ENCODE data around the gene ANXA6. TPM values are rescaled to one million over a fixed set of nuclear protein-coding genes. Genes with fewer than 3 reads are reported as not detected.
A peak's percentile ranks its signal among the peaks of the same experiment; 100 is the strongest.

The ANXA6 gene
- polyA plus RNA-seq, 3 donors: 60.6 to 124 (median 93.5) TPM

DNA sequence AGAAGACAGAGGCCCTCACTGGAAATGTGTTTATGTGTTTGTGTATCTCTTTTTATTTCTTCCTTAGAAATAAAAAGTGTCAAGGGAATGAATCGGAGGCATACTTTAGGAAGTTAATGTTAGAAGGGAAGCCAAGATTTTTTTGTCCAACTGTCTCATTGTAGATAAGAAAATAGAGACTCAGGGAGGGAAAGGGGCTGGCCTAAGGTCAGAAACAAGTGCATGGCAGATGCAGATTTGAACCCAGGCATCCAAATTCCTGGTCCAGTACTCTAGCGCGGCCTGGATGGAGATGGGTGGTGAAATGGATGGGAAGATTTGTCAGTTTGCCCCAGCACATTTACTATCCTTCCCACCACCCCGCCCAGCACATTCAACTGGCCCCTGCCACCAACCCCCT is 56.9 kb downstream of the ANXA6 start:
- no peak overlapping the region for H3K4me3 Mint-ChIP-seq
- Histone ChIP-seq H3K27ac (ENCODE audit: low read depth in 1 of 2, low read length in 2 of 2) (no peak overlapping the region), H3K4me2 (replicated peaks; ENCODE audit: extremely low read depth, low read length, poor library complexity, severe bottlenecking) (no peak overlapping the region), H2AFZ (ENCODE audit: insufficient read depth, low read depth, low read length, poor library complexity, severe bottlenecking) (no peak overlapping the region), H3K9ac (ENCODE audit: insufficient read depth, low read length, poor library complexity, severe bottlenecking) (no peak overlapping the region), H3K79me2 (ENCODE audit: insufficient read depth, low read length) (no peaks in the 10 kb centered on the region), H4K20me1 (ENCODE audit: insufficient read depth, low read length) (peaks cover 4% of the 10 kb centered on the region), H3K4me1 (ENCODE audit: control insufficient read depth in 1 of 2, insufficient read depth in 2 of 2, low read length in 2 of 2) (peaks cover 43 to 53% of the 10 kb centered on the region in 2 donors), H3K4me3 (replicated peaks in 1 of 3; ENCODE audit: low read depth in 2 of 3, low read length in 3 of 3) (no peak overlapping the region), H3K36me3 (replicated peaks in 1 of 2; ENCODE audit: control insufficient read depth in 1 of 2, insufficient read depth in 2 of 2, low read length in 2 of 2) (peaks cover 34 to 52% of the 10 kb centered on the region in 2 donors), H3K9me3 (replicated peaks in 1 of 2; ENCODE audit: control insufficient read depth in 1 of 2, insufficient read depth in 1 of 2, low read length in 2 of 2) (no peaks in the 10 kb centered on the region), H3K27me3 (ENCODE audit: control insufficient read depth in 2 of 2, insufficient read depth in 2 of 2, low read length in 2 of 2) (no peaks in the 10 kb centered on the region)
- intact Hi-C loops (cut with micrococcal nuclease): no loop called here
- H3K9me3 Mint-ChIP-seq: peaks cover 0 to 2% (median 0%) of the 10 kb centered on the region in 7 donors
- H3K4me1 Mint-ChIP-seq: peaks cover 57% of the 10 kb centered on the region
- DNase-seq: no peak
- WGBS (ENCODE audit: insufficient coverage): 100% methylated on average over 1 of the region's 4 CpGs
- TF ChIP-seq, protein P1, sequence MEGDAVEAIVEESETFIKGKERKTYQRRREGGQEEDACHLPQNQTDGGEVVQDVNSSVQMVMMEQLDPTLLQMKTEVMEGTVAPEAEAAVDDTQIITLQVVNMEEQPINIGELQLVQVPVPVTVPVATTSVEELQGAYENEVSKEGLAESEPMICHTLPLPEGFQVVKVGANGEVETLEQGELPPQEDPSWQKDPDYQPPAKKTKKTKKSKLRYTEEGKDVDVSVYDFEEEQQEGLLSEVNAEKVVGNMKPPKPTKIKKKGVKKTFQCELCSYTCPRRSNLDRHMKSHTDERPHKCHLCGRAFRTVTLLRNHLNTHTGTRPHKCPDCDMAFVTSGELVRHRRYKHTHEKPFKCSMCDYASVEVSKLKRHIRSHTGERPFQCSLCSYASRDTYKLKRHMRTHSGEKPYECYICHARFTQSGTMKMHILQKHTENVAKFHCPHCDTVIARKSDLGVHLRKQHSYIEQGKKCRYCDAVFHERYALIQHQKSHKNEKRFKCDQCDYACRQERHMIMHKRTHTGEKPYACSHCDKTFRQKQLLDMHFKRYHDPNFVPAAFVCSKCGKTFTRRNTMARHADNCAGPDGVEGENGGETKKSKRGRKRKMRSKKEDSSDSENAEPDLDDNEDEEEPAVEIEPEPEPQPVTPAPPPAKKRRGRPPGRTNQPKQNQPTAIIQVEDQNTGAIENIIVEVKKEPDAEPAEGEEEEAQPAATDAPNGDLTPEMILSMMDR (IDR thresholded peaks at IDR 0.05): no peak
- H3K27me3 Mint-ChIP-seq (ENCODE audit: low read depth in 3 of 3): peaks cover 0 to 4% (median 2%) of the 10 kb centered on the region in 3 donors
- peaks cover 51 to 70% of the 10 kb centered on the region in 2 donors for H3K36me3 Mint-ChIP-seq
- H3K27ac Mint-ChIP-seq: peak overlapping the region in 5 of 7 donors; percentile 32 to 87 (median 65)

- Histone ChIP-seq H3K4me3 (replicated peaks in 1 of 3; ENCODE audit: low read depth in 2 of 3, low read length in 3 of 3) (no peak overlapping the region), H3K79me2 (ENCODE audit: insufficient read depth, low read length) (peaks cover 3% of the 10 kb centered on the region), H3K27ac (ENCODE audit: low read depth in 1 of 2, low read length in 2 of 2) (peak overlapping the region in 1 of 2 donors; percentile 96), H2AFZ (ENCODE audit: insufficient read depth, low read depth, low read length, poor library complexity, severe bottlenecking) (no peak overlapping the region), H3K36me3 (replicated peaks in 1 of 2; ENCODE audit: control insufficient read depth in 1 of 2, insufficient read depth in 2 of 2, low read length in 2 of 2) (peaks cover 17 to 32% of the 10 kb centered on the region in 2 donors), H3K9ac (ENCODE audit: insufficient read depth, low read length, poor library complexity, severe bottlenecking) (no peak overlapping the region), H3K4me2 (replicated peaks; ENCODE audit: extremely low read depth, low read length, poor library complexity, severe bottlenecking) (no peak overlapping the region), H3K27me3 (ENCODE audit: control insufficient read depth in 2 of 2, insufficient read depth in 2 of 2, low read length in 2 of 2) (no peaks in the 10 kb centered on the region), H4K20me1 (ENCODE audit: insufficient read depth, low read length) (peaks cover 4% of the 10 kb centered on the region), H3K9me3 (replicated peaks in 1 of 2; ENCODE audit: control insufficient read depth in 1 of 2, insufficient read depth in 1 of 2, low read length in 2 of 2) (no peaks in the 10 kb centered on the region), H3K4me1 (ENCODE audit: control insufficient read depth in 1 of 2, insufficient read depth in 2 of 2, low read length in 2 of 2) (peaks cover 63 to 73% of the 10 kb centered on the region in 2 donors)
- Mint-ChIP-seq H3K4me3 (no peak overlapping the region), H3K36me3 (peaks cover 34 to 52% of the 10 kb centered on the region in 2 donors), H3K9me3 (peaks cover 0 to 2% (median 0%) of the 10 kb centered on the region in 7 donors), H3K27ac (peak overlapping the region; percentile 8 to 100 (median 79)), H3K27me3 (ENCODE audit: low read depth in 3 of 3) (peaks cover 0 to 4% (median 2%) of the 10 kb centered on the region in 3 donors), H3K4me1 (peaks cover 77% of the 10 kb centered on the region)
- WGBS (ENCODE audit: insufficient coverage): 29% methylated on average over 3 of the region's 4 CpGs
- intact Hi-C loops (cut with micrococcal nuclease): loop anchor here in 1 of 2 donors (2.0 kb wide), 1 partner anchor 14 kb away; no protein-coding TSS in a partner anchor
- TF ChIP-seq, protein P1 (IDR thresholded peaks at IDR 0.05): no peak
- DNase-seq: no peak
Measured at GRCh38 chr5:151098768-151099121, 58.8 kb downstream of the ANXA6 start.

Measured in CD14-positive monocyte (primary cell).